HCT116 (cell line): Measurements from ENCODE around the gene TMBIM6. TPM values are rescaled to one million over a fixed set of nuclear protein-coding genes. Genes with fewer than 3 reads are reported as not detected.
"Not testable (repeated sequence)": the region's sequence is repeated elsewhere in the genome, so short reads cannot be mapped to it uniquely, and the experiment has no call there.

Experiments
- ATAC-seq: fragments of 200-7000 bp; cut with Tn5 transposase; 2 replicates; pipeline ENCODE4 v1.9.1; 2020; ENCODE audit warnings: mild to moderate bottlenecking, moderate library complexity
- BruUV-seq: library from RNA; stranded (reverse); fragments of 400-500 nt; replicated peaks from 2 replicates; lab custom pipeline; 2021; lab: Mats Ljungman, UMichigan
- CTCF ChIA-PET: fragments of 300-600 bp; sonication (Branson Sonifier 250); formaldehyde crosslinking; loops from one replicate; lab custom pipeline; 2021; ENCODE audit warnings: antibody characterized with exemption; lab: Charles Lee
- POLR2A ChIA-PET: fragments of 300-600, 350-600 bp; sonication (Branson Sonifier 250); formaldehyde crosslinking; loops from one replicate; lab custom pipeline; 2021; ENCODE audit warnings: antibody characterized with exemption; lab: Charles Lee
- RAD21 ChIA-PET, 2 experiments: fragments of 300-600 bp; sonication (Branson Sonifier 250); formaldehyde crosslinking; loops; one replicate each; lab custom pipeline; 2023; ENCODE audit warnings: low total read pairs in 2 of 2; ENCODE audit not compliant: uncharacterized antibody in 2 of 2, unreplicated experiment in 2 of 2, low non-redundant PET in 1 of 2; lab: Charles Lee
- DNase-seq: peaks from one replicate; pipeline ENCODE4 v3.0.0-alpha.2; 2010; ENCODE audit warnings: low read depth, low spot score
- H2AFZ ChIP-seq: fragments of 200-600 bp; shearing (Covaris generic), sonication (generic); 2 replicates; pipeline ENCODE4 v1.6.1; 2017; ENCODE audit warnings: low read depth, mixed run types, mixed read lengths, antibody characterized with exemption, low read length; ENCODE audit not compliant: poor library complexity, severe bottlenecking
- H3K27ac ChIP-seq: 2 replicates; pipeline ENCODE4 v1.5.1; 2012; ENCODE audit warnings: low read depth, low read length
- H3K27me3 ChIP-seq: fragments of 200-600 bp; sonication (generic); 2 replicates; pipeline ENCODE4 v1.6.1; 2016; ENCODE audit warnings: mixed run types, low read length, mixed read lengths; ENCODE audit not compliant: insufficient read depth
- H3K36me3 ChIP-seq, 2 experiments: fragments of 200-500 bp in 1 of 2; fragments of 200-600 bp in 1 of 2; sonication (Bioruptor generic) in 1 of 2; sonication (generic) in 1 of 2; 2 replicates each; pipeline versions ENCODE4 v1.5.1 to v1.6.1; 2014 to 2016; ENCODE audit warnings: low read length in 2 of 2, inconsistent platforms in 1 of 2, mixed read lengths in 1 of 2, mixed run types in 1 of 2; ENCODE audit not compliant: insufficient read depth in 2 of 2, control insufficient read depth in 1 of 2
- H3K4me1 ChIP-seq, 2 experiments: fragments of 200-600 bp in 1 of 2; sonication (generic) in 1 of 2; 2 replicates each; pipeline versions ENCODE4 v1.5.1 to v1.6.1; 2012 to 2017; ENCODE audit warnings: low read length in 2 of 2, inconsistent platforms in 1 of 2, mild to moderate bottlenecking in 1 of 2, mixed read lengths in 1 of 2, mixed run types in 1 of 2, moderate library complexity in 1 of 2; ENCODE audit not compliant: insufficient read depth in 2 of 2, control insufficient read depth in 1 of 2
- H3K4me2 ChIP-seq: fragments of 200-600 bp; sonication (generic); 2 replicates; pipeline ENCODE4 v1.6.1; 2017; ENCODE audit warnings: mixed run types, low read length, mixed read lengths
- H3K4me3 ChIP-seq, 2 experiments: fragments of 200-600 bp in 1 of 2; sonication (generic) in 1 of 2; replicated peaks in 1 of 2; 2 replicates each; pipeline ENCODE4 v1.5.1; 2011 to 2016; ENCODE audit warnings: low read length in 2 of 2, control low read depth in 1 of 2, low read depth in 1 of 2, mild to moderate bottlenecking in 1 of 2, mixed read lengths in 1 of 2, mixed run types in 1 of 2
- H3K79me2 ChIP-seq: fragments of 200-600 bp; sonication (generic); 2 replicates; pipeline ENCODE4 v1.6.1; 2017; ENCODE audit warnings: mild to moderate bottlenecking, mixed run types, low read length, moderate library complexity, mixed read lengths; ENCODE audit not compliant: insufficient read depth
- H3K9ac ChIP-seq: fragments of 200-600 bp; sonication (generic); 2 replicates; pipeline ENCODE4 v1.6.1; 2016; ENCODE audit warnings: low read length, mixed read lengths
- H3K9me2 ChIP-seq: fragments of 200-600 bp; sonication (generic), shearing (Covaris generic); 2 replicates; pipeline ENCODE4 v1.6.1; 2017; ENCODE audit warnings: mixed run types, mild to moderate bottlenecking, moderate library complexity; ENCODE audit not compliant: insufficient read depth
- H3K9me3 ChIP-seq, 2 experiments: fragments of 200-500 bp in 1 of 2; fragments of 200-600 bp in 1 of 2; sonication (Bioruptor generic) in 1 of 2; sonication (generic) in 1 of 2; 2 replicates each; pipeline ENCODE4 v1.6.1; 2014 to 2017; ENCODE audit warnings: low read length in 2 of 2, mixed read lengths in 2 of 2, inconsistent platforms in 1 of 2, low read depth in 1 of 2, mild to moderate bottlenecking in 1 of 2, mixed run types in 1 of 2, moderate library complexity in 1 of 2; ENCODE audit not compliant: control insufficient read depth in 1 of 2, insufficient read depth in 1 of 2
- H4K20me1 ChIP-seq: fragments of 200-600 bp; sonication (generic), shearing (Covaris generic); 2 replicates; pipeline ENCODE4 v1.6.1; 2017; ENCODE audit warnings: mixed run types, mild to moderate bottlenecking, moderate library complexity; ENCODE audit not compliant: insufficient read depth
- ATF3 ChIP-seq: IDR thresholded peaks from 2 replicates; pipeline ENCODE4 v1.6.1; 2012
- CBX3 ChIP-seq: IDR thresholded peaks from 2 replicates; pipeline ENCODE4 v1.6.1; 2012; ENCODE audit warnings: low read depth
- CEBPB ChIP-seq: IDR thresholded peaks from 2 replicates; pipeline ENCODE4 v1.6.1; 2012; ENCODE audit warnings: low read depth
- EGR1 ChIP-seq: IDR thresholded peaks from 2 replicates; pipeline ENCODE4 v1.6.1; 2012; ENCODE audit warnings: low read depth
- EZH2phosphoT487 ChIP-seq: fragments of 200-600 bp; IDR thresholded peaks from 2 replicates; pipeline ENCODE4 v1.6.1; 2018; ENCODE audit warnings: antibody characterized with exemption, borderline replicate concordance
- FOSL1 ChIP-seq: IDR thresholded peaks from 2 replicates; pipeline ENCODE4 v1.6.1; 2012; ENCODE audit warnings: low read depth
- JUND ChIP-seq: IDR thresholded peaks from 2 replicates; pipeline ENCODE4 v1.6.1; 2012
- POLR2AphosphoS5 ChIP-seq: IDR thresholded peaks from 2 replicates; pipeline ENCODE4 v1.6.1; 2011; ENCODE audit warnings: mild to moderate bottlenecking, low read depth, low read length, moderate library complexity
- SIN3A ChIP-seq: IDR thresholded peaks from 2 replicates; pipeline ENCODE4 v1.6.1; 2012; ENCODE audit warnings: low read depth
- SP1 ChIP-seq: IDR thresholded peaks from 2 replicates; pipeline ENCODE4 v1.6.1; 2012; ENCODE audit warnings: low read depth
- TCF7L2 ChIP-seq: IDR thresholded peaks from 2 replicates; pipeline ENCODE4 v1.7.0; 2011; ENCODE audit warnings: borderline replicate concordance, inconsistent platforms; ENCODE audit not compliant: insufficient read depth, insufficient read length; ENCODE audit errors: extremely low read depth
- ZBTB33 ChIP-seq: IDR thresholded peaks from 2 replicates; pipeline ENCODE4 v1.6.1; 2011; ENCODE audit warnings: mild to moderate bottlenecking, low read length, moderate library complexity; ENCODE audit not compliant: insufficient replicate concordance; ENCODE audit errors: extremely low read depth
- ZFX ChIP-seq: fragments of 450-650 bp; IDR thresholded peaks from 2 replicates; pipeline ENCODE4 v1.6.1; 2017
- ZNF274 ChIP-seq: fragments of 200-500 bp; sonication (Bioruptor generic); IDR thresholded peaks from 2 replicates; pipeline ENCODE4 v1.6.1; 2014; ENCODE audit warnings: mild to moderate bottlenecking, low read depth, low read length, inconsistent platforms
- intact Hi-C: fragments of 100-400 bp; cut with micrococcal nuclease; formaldehyde crosslinking; loops from 2 replicates; pipeline ENCODE4 v1.10.0; 2022
- total RNA-seq: library from RNA; stranded (reverse); gene quantifications from one replicate; pipeline ENCODE4 v1.2.1, GENCODE V29; 2021; ENCODE audit not compliant: unreplicated experiment
- TF ChIP-seq, protein P1 (sequence below): IDR thresholded peaks from 2 replicates; pipeline ENCODE4 v1.6.1; 2012; ENCODE audit warnings: low read depth
- TF ChIP-seq, protein P2 (sequence below): IDR thresholded peaks from 2 replicates; pipeline ENCODE4 v1.6.1; 2012

The TMBIM6 gene
- total RNA-seq, 1 experiment from 2014 or later: 510 TPM

GRCh38 chr12:49716553-49716952 lies 24.8 kb upstream of the TMBIM6 start:
- H3K36me3 ChIP-seq: no peaks in the 10 kb centered on the region
- intact Hi-C loops: no loop called here
- no peaks in the 10 kb centered on the region for H4K20me1 ChIP-seq
- H3K27ac ChIP-seq: no peak overlapping the region
- RAD21 ChIA-PET: no interaction called here
- H3K27me3 ChIP-seq: peaks cover 26% of the 10 kb centered on the region
- POLR2A ChIA-PET: interaction anchor here (3.3 kb wide), 1 partner anchor 25 kb away, joined by 11 read pairs; the partner anchor contains the start of gene TMBIM6
- no peaks in the 10 kb centered on the region for H3K9me3 ChIP-seq
- no peaks in the 10 kb centered on the region for H3K79me2 ChIP-seq
- H3K4me1 ChIP-seq: no peaks in the 10 kb centered on the region
- H3K4me2 ChIP-seq: no peak overlapping the region
- DNase-seq (no peak), ATAC-seq (no peak)
- no peaks in the 10 kb centered on the region; the same call in 1 of the 2 replicates for H3K9me2 ChIP-seq
- CTCF ChIA-PET: interaction anchor here (1.5 kb wide), 1 partner anchor 25 kb away, joined by 8 read pairs; the partner anchor contains the start of gene TMBIM6
- H2AFZ ChIP-seq: no peak overlapping the region
- no peak for TF ChIP-seq ATF3
- TF ChIP-seq, protein P1, sequence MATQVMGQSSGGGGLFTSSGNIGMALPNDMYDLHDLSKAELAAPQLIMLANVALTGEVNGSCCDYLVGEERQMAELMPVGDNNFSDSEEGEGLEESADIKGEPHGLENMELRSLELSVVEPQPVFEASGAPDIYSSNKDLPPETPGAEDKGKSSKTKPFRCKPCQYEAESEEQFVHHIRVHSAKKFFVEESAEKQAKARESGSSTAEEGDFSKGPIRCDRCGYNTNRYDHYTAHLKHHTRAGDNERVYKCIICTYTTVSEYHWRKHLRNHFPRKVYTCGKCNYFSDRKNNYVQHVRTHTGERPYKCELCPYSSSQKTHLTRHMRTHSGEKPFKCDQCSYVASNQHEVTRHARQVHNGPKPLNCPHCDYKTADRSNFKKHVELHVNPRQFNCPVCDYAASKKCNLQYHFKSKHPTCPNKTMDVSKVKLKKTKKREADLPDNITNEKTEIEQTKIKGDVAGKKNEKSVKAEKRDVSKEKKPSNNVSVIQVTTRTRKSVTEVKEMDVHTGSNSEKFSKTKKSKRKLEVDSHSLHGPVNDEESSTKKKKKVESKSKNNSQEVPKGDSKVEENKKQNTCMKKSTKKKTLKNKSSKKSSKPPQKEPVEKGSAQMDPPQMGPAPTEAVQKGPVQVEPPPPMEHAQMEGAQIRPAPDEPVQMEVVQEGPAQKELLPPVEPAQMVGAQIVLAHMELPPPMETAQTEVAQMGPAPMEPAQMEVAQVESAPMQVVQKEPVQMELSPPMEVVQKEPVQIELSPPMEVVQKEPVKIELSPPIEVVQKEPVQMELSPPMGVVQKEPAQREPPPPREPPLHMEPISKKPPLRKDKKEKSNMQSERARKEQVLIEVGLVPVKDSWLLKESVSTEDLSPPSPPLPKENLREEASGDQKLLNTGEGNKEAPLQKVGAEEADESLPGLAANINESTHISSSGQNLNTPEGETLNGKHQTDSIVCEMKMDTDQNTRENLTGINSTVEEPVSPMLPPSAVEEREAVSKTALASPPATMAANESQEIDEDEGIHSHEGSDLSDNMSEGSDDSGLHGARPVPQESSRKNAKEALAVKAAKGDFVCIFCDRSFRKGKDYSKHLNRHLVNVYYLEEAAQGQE: no peak
- no peak for TF ChIP-seq CEBPB
- no peak for TF ChIP-seq TCF7L2
- TF ChIP-seq POLR2AphosphoS5: no peak
- TF ChIP-seq ZFX: no peak
- no peak for TF ChIP-seq ZBTB33
- no peak for TF ChIP-seq SIN3A
- TF ChIP-seq SP1: no peak
- no peak for TF ChIP-seq FOSL1
- no peak for TF ChIP-seq EGR1
- TF ChIP-seq JUND: no peak
- no peak for TF ChIP-seq CBX3
- no peak for TF ChIP-seq ZNF274
- TF ChIP-seq, protein P2, sequence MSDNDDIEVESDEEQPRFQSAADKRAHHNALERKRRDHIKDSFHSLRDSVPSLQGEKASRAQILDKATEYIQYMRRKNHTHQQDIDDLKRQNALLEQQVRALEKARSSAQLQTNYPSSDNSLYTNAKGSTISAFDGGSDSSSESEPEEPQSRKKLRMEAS: no peak
- no peak for TF ChIP-seq EZH2phosphoT487
- no peak overlapping the region for H3K9ac ChIP-seq
- BruUV-seq: no TSS peak
- no peak overlapping the region for H3K4me3 ChIP-seq

GRCh38 chr12:49717800-49718199 lies 23.6 kb upstream of the TMBIM6 start:
- H3K9me2 ChIP-seq, intact Hi-C loops, H3K9ac ChIP-seq, DNase-seq, H3K27ac ChIP-seq, H3K36me3 ChIP-seq, H3K9me3 ChIP-seq, H4K20me1 ChIP-seq, H3K4me1 ChIP-seq, CTCF ChIA-PET, H2AFZ ChIP-seq, H3K4me3 ChIP-seq, H3K4me2 ChIP-seq, BruUV-seq, RAD21 ChIA-PET, ATAC-seq, H3K79me2 ChIP-seq: not testable (repeated sequence)
- POLR2A ChIA-PET: interaction anchor here (3.3 kb wide), 1 partner anchor 23 kb away, joined by 11 read pairs; the partner anchor contains the start of gene TMBIM6
- peaks cover 17% of the 10 kb centered on the region for H3K27me3 ChIP-seq
